ENCODE measurements around the gene ICE2.

ICE2 gene

DNA sequence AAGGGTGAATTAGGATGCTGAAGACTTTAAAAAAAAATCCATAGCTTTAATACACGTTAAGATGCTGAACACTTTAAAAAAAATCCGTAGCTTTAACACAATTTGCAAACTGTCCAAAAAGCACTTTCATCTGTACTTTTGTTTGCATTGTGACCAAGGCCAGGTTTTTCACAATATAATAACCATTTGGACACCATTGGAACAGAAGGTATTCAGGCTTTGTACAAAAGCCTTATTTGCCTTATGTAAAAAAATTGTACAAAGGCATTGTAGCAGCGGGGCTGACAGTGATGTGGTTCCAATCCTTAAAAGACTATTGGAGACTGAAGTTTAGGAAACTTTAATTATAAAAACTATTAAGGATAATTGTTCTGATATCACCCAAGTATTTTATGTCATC, 15.2 kb upstream of the ICE2 start:
- no peak for DNase-seq

DNA sequence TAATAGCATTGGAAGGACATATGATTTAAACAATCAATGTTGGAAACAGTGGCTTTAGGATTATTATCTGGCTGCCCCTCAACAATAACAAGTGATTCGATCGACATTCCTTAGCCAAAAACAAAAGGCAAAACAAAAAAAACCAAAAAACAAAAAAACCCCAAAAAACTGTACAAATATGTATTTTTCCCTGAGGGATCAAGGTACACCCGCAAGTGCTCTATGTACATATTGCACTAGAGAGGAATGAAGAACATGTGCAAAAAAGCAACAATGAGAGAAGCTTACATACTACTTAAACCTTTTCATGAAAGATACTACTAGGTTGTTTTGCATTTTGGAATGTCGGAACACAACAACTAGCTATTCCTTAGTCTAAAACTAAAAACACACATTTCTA, 14.2 kb upstream of the ICE2 start:
- DNase-seq, result no peak

DNA sequence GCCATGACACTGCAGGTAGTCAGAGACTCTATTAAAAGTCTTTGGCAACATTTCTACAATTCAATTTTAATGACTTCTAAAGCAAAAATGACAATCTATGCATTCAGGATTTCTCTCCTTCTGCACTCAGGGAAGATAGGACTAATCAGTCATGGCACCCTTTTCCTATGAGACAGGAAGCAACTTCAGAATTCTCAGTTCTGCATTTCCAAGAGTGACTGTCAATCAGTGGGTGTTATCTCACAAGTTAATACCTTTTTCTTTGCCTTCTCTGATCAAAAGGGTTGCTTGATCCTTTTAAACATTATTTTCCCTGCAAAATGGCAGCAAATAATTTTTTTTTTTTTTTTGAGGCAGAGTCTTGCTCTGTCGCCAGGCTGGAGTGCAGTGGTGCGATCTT, 7.8 kb upstream of the ICE2 start:
- DNase-seq, result no peak

DNA sequence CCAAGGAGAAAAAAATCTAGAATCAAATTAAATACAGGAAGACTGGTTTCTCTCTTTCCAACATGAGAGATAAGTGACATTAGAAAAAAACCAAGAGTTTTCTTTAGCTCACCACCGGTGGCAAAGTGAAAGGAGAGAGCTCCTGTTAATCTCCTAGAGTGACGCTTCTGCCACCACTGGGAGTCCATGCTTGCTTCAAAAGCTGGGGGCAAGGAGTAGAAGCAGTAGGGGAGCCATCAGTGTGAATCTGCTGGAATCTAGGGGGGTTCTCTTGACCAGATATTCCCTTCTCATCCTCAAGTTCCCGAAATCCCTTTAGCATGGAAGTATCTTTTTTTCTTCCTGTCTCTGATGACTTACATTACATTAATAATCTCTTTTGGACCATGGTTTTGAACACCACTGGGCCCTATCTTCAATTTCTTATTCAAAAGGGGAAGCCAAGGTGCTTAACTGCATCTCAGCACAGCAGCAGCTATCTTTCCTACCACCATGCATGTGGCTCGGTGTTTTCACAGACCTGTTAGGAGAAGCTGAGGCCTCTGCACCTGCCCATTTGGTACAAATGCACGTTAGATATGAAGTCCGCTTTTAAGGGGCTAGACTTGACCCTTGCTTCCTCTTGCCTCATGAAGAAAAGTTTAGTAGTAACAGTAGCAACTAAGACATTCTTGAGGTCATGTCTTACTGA, 6.6 kb upstream of the ICE2 start:
- no peak for DNase-seq

DNA sequence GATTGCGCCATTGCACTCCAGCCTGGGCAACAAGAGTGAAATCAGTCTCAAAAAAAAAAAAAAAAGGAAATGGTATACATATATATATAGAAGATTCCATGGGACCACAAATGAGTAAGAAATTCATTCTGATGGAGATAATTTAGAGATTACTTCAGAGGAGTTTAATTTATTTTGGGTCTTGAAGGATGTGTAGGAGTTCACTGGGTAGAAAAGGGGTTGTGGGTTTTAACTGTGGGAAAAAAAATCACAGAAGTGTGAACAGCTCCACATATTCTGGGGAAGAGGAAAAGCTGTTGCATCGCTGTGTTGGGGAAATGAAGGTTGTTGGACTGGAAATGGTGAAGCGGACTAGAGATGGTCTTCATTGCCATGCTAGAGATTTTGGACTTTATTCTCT, 4.1 kb upstream of the ICE2 start:
- no peak for DNase-seq

DNA sequence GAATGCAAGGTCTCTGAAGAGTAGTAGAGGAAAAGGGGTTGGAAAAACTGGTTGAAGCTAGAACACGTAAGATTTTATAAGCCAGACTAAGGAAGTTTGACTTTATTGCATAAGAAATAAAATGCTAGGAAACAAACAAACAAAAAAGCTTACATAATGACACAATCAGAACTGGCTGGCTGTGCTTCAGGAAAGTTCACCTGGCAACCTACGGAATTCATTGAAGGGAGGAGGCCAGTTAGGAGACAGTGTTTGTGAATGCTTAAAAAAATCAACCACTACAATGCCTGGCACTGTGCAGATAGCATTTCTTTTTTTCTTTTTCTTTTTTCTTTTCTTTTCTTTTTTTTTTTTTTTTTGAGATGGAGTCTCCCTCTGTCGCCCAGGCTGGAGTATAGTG, 1.9 kb upstream of the ICE2 start:
- no peak for DNase-seq

- no peak for DNase-seq
Measured at GRCh38 chr15:60480149-60480548, 1.2 kb upstream of the ICE2 start.

GRCh38 chr15:60479361-60480110, 594 bp upstream of the ICE2 start:
- no peak for DNase-seq

DNA sequence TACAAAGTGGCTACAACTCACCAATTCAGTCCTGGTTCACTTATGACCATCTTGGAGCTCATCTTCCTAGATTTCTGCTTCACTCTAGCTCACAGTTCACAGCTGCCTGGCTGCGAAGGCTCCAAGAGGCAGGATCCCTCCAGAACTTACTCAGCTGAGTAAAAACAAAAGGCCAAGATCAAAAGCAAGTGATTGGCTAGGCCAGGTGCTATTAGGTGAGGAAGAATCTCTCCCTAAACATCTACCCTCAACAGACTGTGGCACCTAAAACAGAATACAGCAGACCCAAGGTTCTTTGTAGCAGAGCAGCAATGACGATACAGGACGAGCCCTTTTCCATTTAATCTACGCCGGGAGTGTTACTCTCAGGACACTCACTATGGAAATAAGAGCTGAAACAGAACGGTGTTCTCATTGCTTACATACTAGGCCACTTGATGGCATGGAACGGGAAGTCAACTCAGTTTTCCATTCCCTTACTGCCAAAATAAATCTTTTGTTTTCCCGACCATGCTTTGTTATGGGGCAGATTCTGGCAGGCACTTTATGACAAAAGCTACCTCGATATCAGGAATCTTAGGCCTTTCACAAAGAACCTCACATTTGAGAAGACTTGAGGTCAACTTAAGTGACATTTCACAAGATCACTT, 901 bp downstream of the ICE2 start:
- peak; percentile 16 for DNase-seq

DNA sequence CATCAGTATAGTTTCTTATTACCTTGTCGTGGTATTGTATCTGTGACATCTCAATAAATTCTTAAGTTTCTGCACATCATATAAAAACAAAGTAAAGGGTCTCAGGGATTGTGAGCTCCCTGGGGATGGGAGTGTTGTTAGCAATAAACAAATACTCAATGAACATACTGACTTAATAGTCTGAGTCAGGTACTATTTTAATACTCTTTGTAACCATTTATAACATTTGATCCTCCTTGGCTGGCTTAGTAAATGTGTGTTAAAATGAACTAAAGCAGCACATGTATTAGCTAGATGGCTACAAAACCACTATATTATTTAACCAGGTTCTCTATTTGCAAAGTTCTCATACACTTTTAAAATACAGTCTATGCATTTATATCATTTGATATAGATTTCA, 1.8 kb downstream of the ICE2 start:
- DNase-seq, result no peak

- no peak for DNase-seq
Measured at GRCh38 chr15:60476713-60477112, 2.2 kb downstream of the ICE2 start.

DNA sequence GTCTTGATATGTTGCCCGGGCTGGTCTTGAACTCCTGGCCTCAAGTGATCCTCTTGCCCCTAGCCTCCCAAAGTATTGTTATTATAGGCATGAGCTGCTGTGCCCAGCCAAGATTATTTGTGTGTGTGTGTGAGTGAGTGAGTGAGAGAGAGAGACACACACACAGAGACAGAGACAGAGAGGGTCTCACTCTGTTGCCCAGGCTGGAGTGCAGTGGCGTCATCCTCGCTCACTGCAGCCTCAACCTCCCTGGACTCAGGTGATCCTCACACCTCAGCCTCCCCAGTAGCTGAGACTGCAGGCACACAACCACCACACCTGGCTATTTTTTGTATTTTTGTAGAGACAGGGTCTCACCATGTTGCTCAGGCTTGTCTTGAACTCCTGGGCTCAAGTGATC, 5.8 kb downstream of the ICE2 start:
- no peak for DNase-seq

DNA sequence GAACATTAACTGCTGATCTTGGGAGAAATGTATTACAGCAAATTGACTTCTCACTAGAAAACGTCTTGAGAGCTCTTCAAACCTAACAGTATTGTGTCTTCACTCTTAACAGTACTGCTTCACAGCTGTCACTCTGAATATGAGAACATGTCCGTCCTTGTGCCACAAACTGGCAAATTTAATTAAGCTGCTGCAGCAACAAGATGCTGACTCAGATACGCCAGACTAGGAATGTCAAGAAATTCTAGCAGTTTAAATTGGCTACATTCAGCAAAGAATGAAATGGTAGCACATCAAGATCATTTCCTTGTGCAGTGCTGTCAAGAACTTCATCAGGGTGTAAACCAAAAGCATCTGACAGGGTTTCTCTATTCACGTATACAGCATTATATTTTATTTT, 7.6 kb downstream of the ICE2 start:
- no peak for DNase-seq

- no peak for DNase-seq
Measured at GRCh38 chr15:60469893-60470641, 8.9 kb downstream of the ICE2 start.

DNA sequence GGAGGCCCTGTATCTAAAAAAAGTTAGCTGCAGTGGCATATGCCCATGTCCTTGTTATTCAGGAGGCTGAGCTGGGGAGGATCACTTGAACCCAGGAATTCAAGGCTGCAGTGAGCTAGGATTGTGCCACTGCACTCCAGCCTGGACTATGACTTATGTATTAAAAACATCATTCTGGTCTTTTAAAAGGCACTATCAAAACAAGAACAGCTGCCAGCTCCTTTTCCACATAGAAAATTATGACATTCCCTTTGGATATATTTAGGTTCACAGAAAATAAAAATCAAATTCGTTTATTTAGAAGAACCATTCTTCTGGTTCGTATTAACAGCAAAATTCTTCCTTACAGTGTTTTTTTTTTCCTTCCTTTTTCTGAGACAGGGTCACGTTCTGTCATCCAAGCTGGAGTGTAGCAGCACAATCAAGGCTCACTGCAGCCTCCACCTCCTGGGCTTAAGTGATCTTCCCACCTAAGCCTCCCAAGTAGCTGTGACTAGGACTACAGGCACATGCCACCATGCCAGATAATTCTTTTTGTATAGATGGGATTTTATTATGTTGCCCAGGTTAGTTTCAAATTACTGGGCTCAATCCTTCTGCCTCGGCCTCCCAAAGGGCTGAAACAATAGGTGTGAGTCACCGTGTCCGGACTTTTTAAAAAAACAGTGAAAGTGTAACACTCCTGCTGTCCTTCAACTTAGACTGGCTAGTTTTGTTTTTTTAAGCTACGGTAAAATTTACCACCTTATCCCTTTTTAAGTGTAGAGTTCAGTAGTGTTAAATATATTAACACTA, 13.9 kb downstream of the ICE2 start:
- DNase-seq, result no peak

- DNase-seq, result no peak
Measured at GRCh38 chr15:60462027-60462426, 16.9 kb downstream of the ICE2 start.

DNA sequence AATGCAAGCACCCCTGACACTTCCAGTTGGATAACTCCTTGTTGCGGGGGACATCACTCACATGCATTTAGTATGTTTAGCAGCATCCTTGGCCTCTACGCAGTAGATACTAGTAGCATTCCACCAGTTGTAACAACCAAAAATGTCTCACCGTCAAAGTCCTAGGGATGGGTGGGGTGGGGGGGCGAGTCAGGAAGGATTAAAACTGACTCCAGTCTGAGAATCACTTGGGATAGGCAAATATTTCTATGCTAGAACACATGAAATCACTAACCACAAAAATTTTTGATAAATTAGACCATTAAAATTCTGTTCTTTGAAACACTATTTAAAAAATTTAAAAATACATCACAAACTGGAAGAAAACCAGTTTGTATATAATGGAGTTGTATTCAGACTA, 18.0 kb downstream of the ICE2 start:
- no peak for DNase-seq

- no peak for DNase-seq
Measured at GRCh38 chr15:60458721-60459120, 20.2 kb downstream of the ICE2 start.

DNA sequence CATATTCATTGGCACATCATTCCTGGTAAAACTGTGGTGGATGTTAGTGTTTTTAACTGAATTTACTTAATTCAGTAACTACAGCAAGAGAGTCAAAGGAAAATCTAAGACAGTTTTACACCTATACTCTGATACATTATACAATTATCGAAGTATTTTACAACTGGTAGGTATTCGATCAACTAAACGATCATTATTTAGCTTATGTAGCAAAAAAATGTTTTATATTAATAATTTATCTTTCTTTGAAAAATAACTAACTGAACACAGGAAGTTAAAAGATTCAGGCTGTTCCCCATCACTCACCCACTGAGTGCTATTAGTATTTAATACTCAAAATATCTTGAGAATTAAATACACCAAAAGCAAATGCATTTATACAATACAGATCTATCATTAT, 21.0 kb downstream of the ICE2 start:
- DNase-seq, result no peak

GRCh38 chr15:60454824-60455223, 24.1 kb downstream of the ICE2 start:
- no peak for DNase-seq

GRCh38 chr15:60448668-60449360, 30.1 kb downstream of the ICE2 start:
- DNase-seq, result no peak

DNA sequence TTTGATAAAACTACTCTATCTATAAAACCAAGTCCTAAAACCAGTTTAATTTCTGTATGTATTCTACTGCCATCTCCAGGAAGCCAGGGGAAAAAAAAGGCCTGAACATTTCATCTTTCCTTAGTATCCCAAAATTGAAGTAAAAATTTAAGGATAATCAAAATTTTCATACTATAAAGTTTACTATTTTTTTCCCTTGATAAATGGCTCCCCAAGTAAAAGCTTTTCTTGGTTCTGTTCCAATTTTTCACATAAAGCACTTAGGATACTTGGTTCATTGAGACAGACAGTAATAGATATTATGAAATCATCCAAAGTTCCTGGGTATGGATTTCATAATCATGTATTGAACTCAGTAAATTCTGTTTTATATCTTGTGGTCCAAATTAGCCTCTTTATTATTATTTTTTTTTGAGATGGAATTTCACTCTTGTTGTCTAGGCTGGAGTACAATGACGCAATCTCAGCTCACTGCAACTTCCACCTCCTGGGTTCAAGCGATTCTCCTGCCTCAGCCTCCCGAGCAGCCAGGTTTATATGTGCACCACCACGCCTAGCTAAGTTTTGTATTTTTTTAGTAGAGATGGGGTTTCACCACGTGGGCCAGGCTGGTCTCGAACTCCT, 34.5 kb downstream of the ICE2 start:
- peak; percentile 1 for DNase-seq

Measured in NCI-H1105 (cell line).